Vagina (tissue), 2 donors: ENCODE measurements around the gene ASTN2. TPM values are rescaled to one million over a fixed set of nuclear protein-coding genes. Genes with fewer than 3 reads are reported as not detected.

Experiments used
- DNase-seq, 2 donors: peaks; one replicate each; pipeline ENCODE4 v3.0.0-alpha.2; 2017; ENCODE audit errors: extremely low spot score in 2 of 2
- H3K27ac ChIP-seq: fragments of 200-600 bp; sonication (generic); one replicate; pipeline ENCODE4 v1.5.1; 2019
- H3K27me3 ChIP-seq: fragments of 200-600 bp; sonication (generic); one replicate; pipeline ENCODE4 v1.5.1; 2019
- H3K36me3 ChIP-seq, 2 donors: fragments of 200-600 bp; sonication (generic); one replicate each; pipeline ENCODE4 v1.5.1; 2017 to 2019
- H3K4me1 ChIP-seq: fragments of 200-600 bp; sonication (generic); one replicate; pipeline ENCODE4 v1.5.1; 2019
- H3K4me3 ChIP-seq, 2 donors: fragments of 200-600 bp; sonication (generic); 1 replicate in 1 of 2; 2 replicates in 1 of 2; pipeline ENCODE4 v1.5.1; 2016 to 2019
- H3K9me3 ChIP-seq: fragments of 200-600 bp; sonication (generic); one replicate; pipeline ENCODE4 v1.5.1; 2019
- CTCF ChIP-seq, 3 experiments: fragments of 450-650 bp in 2 of 3; fragments of 200-600 bp in 1 of 3; sonication (generic) in 1 of 3; IDR thresholded peaks; one replicate each; pipeline ENCODE4 v1.5.1; 2017 to 2019; ENCODE audit warnings: antibody characterized with exemption in 3 of 3, mild to moderate bottlenecking in 2 of 3, moderate library complexity in 2 of 3
- POLR2A ChIP-seq, 2 donors: fragments of 450-650 bp; IDR thresholded peaks; one replicate each; pipeline ENCODE4 v1.6.1; 2017; ENCODE audit warnings: antibody characterized with exemption in 2 of 2, mild to moderate bottlenecking in 2 of 2, moderate library complexity in 2 of 2
- POLR2AphosphoS5 ChIP-seq, 2 donors: sonication (generic); formaldehyde crosslinking; IDR thresholded peaks; one replicate each; pipeline ENCODE4 v1.9.0; 2017; ENCODE audit warnings: antibody characterized with exemption in 2 of 2, mild to moderate bottlenecking in 2 of 2, low read depth in 1 of 2; ENCODE audit not compliant: insufficient read depth in 1 of 2
- intact Hi-C: fragments of 100-400 bp; cut with DNase I; formaldehyde crosslinking; loops from one replicate; pipeline ENCODE4 v1.15.1; 2023
- total RNA-seq: library from RNA; depleted of rRNA; stranded (reverse); fragments of >200 nt; gene quantifications from one replicate; pipeline ENCODE4 v1.2.3, GENCODE V29; 2016

The ASTN2 gene
- total RNA-seq, 1 donor from 2014 or later: 4.4 TPM

DNA sequence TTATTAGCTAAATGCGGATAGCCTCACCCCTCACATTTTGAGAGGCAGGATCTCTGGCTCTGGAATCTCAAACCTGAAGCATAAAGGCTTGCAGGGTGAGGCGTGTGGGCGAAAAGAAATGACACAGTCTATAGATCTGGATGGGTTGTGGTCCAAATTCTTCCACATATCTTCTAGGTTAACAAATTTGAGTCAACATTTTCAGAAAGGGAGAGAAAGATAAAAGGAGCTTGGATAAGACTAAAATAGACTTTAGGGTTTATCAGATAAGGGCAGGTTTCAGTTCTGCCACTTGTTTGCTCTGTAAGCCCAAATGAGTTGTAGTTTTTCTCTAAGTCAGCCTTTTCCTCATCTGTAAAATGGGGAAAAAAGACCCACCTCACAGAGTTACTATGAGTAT lies 506.9 kb downstream of the ASTN2 start:
- DNase-seq: no peak
- Histone ChIP-seq H3K27me3 (no peaks in the 10 kb centered on the region), H3K36me3 (no peaks in the 10 kb centered on the region), H3K4me3 (no peak overlapping the region), H3K9me3 (no peaks in the 10 kb centered on the region), H3K4me1 (no peaks in the 10 kb centered on the region), H3K27ac (no peak overlapping the region)
- intact Hi-C loops: no loop called here
- TF ChIP-seq POLR2AphosphoS5 (IDR thresholded peaks at IDR 0.05; ENCODE audit: insufficient read depth in 1 of 2, low read depth in 1 of 2) (no peak), CTCF (IDR thresholded peaks at IDR 0.05) (no peak), POLR2A (IDR thresholded peaks at IDR 0.05) (no peak)

GRCh38 chr9:116905171-116905588 lies 509.7 kb downstream of the ASTN2 start:
- Histone ChIP-seq H3K27me3 (no peaks in the 10 kb centered on the region), H3K36me3 (no peaks in the 10 kb centered on the region), H3K4me3 (no peak overlapping the region), H3K27ac (no peak overlapping the region), H3K9me3 (no peaks in the 10 kb centered on the region), H3K4me1 (no peaks in the 10 kb centered on the region)
- intact Hi-C loops: no loop called here
- DNase-seq: no peak
- no peak for TF ChIP-seq CTCF (IDR thresholded peaks at IDR 0.05)
- no peak for TF ChIP-seq POLR2A (IDR thresholded peaks at IDR 0.05)
- no peak for TF ChIP-seq POLR2AphosphoS5 (IDR thresholded peaks at IDR 0.05; ENCODE audit: insufficient read depth in 1 of 2, low read depth in 1 of 2)

DNA sequence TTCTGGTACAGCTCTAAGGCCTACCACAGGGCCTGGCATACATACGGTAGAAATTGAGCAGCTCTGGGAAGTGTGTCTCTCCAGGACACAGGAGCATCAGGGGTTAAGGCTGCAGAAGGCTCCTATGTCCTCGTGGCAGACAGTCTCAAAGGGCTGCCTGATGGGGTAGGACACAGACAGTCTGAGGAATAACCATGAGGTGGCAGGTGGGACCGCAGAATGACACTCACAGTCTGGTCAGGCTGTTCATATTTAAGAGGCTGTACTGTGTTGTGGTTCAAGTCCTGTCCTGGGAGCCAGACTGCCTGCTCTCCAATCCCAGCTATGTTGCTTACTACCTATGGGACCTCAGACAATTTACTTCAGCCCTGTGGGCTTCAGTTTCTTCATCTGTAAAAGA lies 510.7 kb downstream of the ASTN2 start:
- no peaks in the 10 kb centered on the region for H3K27me3 ChIP-seq
- TF ChIP-seq POLR2AphosphoS5 (IDR thresholded peaks at IDR 0.05; ENCODE audit: insufficient read depth in 1 of 2, low read depth in 1 of 2) (no peak), CTCF (IDR thresholded peaks at IDR 0.05) (no peak), POLR2A (IDR thresholded peaks at IDR 0.05) (no peak)
- H3K9me3 ChIP-seq: no peaks in the 10 kb centered on the region
- no peak overlapping the region for H3K4me3 ChIP-seq
- intact Hi-C loops: no loop called here
- H3K4me1 ChIP-seq: no peaks in the 10 kb centered on the region
- no peak for DNase-seq
- H3K36me3 ChIP-seq: no peaks in the 10 kb centered on the region
- H3K27ac ChIP-seq: no peak overlapping the region

DNA sequence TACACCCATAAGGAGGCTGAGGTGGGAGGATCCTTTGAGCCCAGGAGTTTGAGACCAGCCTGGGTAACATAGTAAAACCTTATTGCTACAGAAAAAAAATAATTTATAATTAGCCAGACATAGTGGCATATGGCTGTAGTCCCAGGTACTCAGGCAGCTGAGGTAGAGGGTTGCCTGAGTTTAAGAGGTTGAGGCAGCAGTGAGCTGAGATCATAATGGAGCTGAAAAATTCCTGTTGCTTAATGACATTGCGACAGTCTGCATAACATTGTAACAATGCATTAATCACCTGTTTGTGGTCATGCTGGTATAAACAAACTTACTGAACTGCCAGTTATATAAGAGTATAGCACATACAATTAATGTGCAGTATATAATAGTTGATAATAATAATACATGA lies 513.6 kb downstream of the ASTN2 start:
- DNase-seq: no peak
- no peaks in the 10 kb centered on the region for H3K9me3 ChIP-seq
- H3K4me3 ChIP-seq: no peak overlapping the region
- intact Hi-C loops: no loop called here
- H3K27ac ChIP-seq: no peak overlapping the region
- no peaks in the 10 kb centered on the region for H3K4me1 ChIP-seq
- no peak for TF ChIP-seq POLR2A (IDR thresholded peaks at IDR 0.05)
- no peak for TF ChIP-seq CTCF (IDR thresholded peaks at IDR 0.05)
- no peak for TF ChIP-seq POLR2AphosphoS5 (IDR thresholded peaks at IDR 0.05; ENCODE audit: insufficient read depth in 1 of 2, low read depth in 1 of 2)
- no peaks in the 10 kb centered on the region for H3K27me3 ChIP-seq
- H3K36me3 ChIP-seq: no peaks in the 10 kb centered on the region

DNA sequence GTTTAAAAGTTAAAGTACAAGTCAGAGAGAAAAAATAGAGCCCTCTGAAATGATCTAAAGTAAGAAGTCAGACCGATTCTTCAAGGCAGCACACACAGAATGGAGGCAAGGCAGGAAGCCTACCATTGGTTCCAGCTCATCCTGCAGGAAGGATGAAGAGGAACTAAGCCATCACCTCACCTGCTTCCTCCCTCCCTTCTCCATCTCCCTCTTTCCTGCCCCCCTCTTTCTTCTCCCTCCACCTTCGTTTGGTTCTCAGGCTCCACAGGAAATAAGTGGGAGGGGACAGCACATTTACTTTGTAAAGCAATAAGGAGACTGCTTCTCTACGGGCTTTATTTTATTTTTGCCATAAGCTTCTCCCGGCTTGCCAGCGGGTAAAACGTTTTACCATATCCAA lies 514.3 kb downstream of the ASTN2 start:
- Histone ChIP-seq H3K9me3 (no peaks in the 10 kb centered on the region), H3K4me1 (no peaks in the 10 kb centered on the region), H3K4me3 (no peak overlapping the region), H3K27me3 (no peaks in the 10 kb centered on the region), H3K27ac (no peak overlapping the region), H3K36me3 (no peaks in the 10 kb centered on the region)
- no peak for DNase-seq
- TF ChIP-seq POLR2AphosphoS5 (IDR thresholded peaks at IDR 0.05; ENCODE audit: insufficient read depth in 1 of 2, low read depth in 1 of 2): no peak
- no peak for TF ChIP-seq CTCF (IDR thresholded peaks at IDR 0.05)
- TF ChIP-seq POLR2A (IDR thresholded peaks at IDR 0.05): no peak
- intact Hi-C loops: no loop called here
